ENCODE data around the gene ODC1.

ODC1 gene

GRCh38 chr2:10400568-10400977 lies 47.6 kb downstream of the ODC1 start:
- DNase-seq (ENCODE audit: low read depth in 2 of 2) = no peak

GRCh38 chr2:10400002-10400401 lies 48.1 kb downstream of the ODC1 start:
- DNase-seq (ENCODE audit: low read depth in 2 of 2) = no peak

- no peak for DNase-seq (ENCODE audit: low read depth in 2 of 2)
These were observed 48.8 kb downstream of the ODC1 start for GRCh38 chr2:10399358-10399757.

GRCh38 chr2:10398496-10398895 lies 49.6 kb downstream of the ODC1 start:
- DNase-seq (ENCODE audit: low read depth in 2 of 2) = no peak

GRCh38 chr2:10397878-10398277 lies 50.2 kb downstream of the ODC1 start:
- no peak for DNase-seq (ENCODE audit: low read depth in 2 of 2)

GRCh38 chr2:10397297-10397875 lies 50.7 kb downstream of the ODC1 start:
- DNase-seq (ENCODE audit: low read depth in 2 of 2) = no peak

GRCh38 chr2:10396464-10396863 lies 51.7 kb downstream of the ODC1 start:
- DNase-seq (ENCODE audit: low read depth in 2 of 2) = no peak

GRCh38 chr2:10395893-10396292 lies 52.2 kb downstream of the ODC1 start:
- DNase-seq (ENCODE audit: low read depth in 2 of 2) = no peak

GRCh38 chr2:10393640-10393982 lies 54.5 kb downstream of the ODC1 start:
- DNase-seq (ENCODE audit: low read depth in 2 of 2) = no peak

GRCh38 chr2:10392951-10393639 lies 55.0 kb downstream of the ODC1 start:
- no peak for DNase-seq (ENCODE audit: low read depth in 2 of 2)

GRCh38 chr2:10392548-10392947 lies 55.6 kb downstream of the ODC1 start:
- DNase-seq (ENCODE audit: low read depth in 2 of 2) = no peak

- DNase-seq (ENCODE audit: low read depth in 2 of 2) = no peak
These were observed 56.0 kb downstream of the ODC1 start for GRCh38 chr2:10392100-10392499.

- DNase-seq (ENCODE audit: low read depth in 2 of 2) = no peak
These were observed 57.7 kb downstream of the ODC1 start for GRCh38 chr2:10390369-10390801.
